Activated T-cell treated with anti-CD3 and anti-CD28 coated beads, Interleukin-2, amount 50 U/mL, for 72 hours (primary cell): Measurements from ENCODE around the gene ZBTB7B. TPM values are rescaled to one million over a fixed set of nuclear protein-coding genes. Genes with fewer than 3 reads are reported as not detected.

Source experiments
- ATAC-seq, 2 donors: fragments of 150-1000 bp; cut with Tn5 transposase; replicated peaks in 1 of 2; 2 replicates each; pipeline ENCODE4 v1.10.0; 2021; ENCODE audit warnings: moderate library complexity in 2 of 2, mild to moderate bottlenecking in 1 of 2
- DNase-seq, 2 donors: peaks; one replicate each; pipeline ENCODE4 v3.0.0; 2021 to 2022; ENCODE audit warnings: mixed read lengths in 1 of 2
- H3K27ac Mint-ChIP-seq: one replicate; pipeline ENCODE4 v1.8.0; 2022; ENCODE audit warnings: mild to moderate bottlenecking, moderate library complexity, mixed read lengths
- H3K27me3 Mint-ChIP-seq: one replicate; pipeline ENCODE4 v1.8.0; 2022; ENCODE audit warnings: low read depth, mixed read lengths
- H3K36me3 Mint-ChIP-seq, 2 donors: one replicate each; pipeline ENCODE4 v1.8.0; 2022; ENCODE audit warnings: mixed read lengths in 2 of 2, mild to moderate bottlenecking in 1 of 2; ENCODE audit not compliant: insufficient read depth in 2 of 2
- H3K4me1 Mint-ChIP-seq: one replicate; pipeline ENCODE4 v1.8.0; 2022; ENCODE audit warnings: low read depth, mixed read lengths
- H3K4me3 Mint-ChIP-seq, 2 donors: one replicate each; pipeline ENCODE4 v1.8.0; 2022; ENCODE audit warnings: mild to moderate bottlenecking in 2 of 2, mixed read lengths in 2 of 2, moderate library complexity in 2 of 2
- H3K9me3 Mint-ChIP-seq, 2 donors: one replicate each; pipeline ENCODE4 v1.8.0; 2022; ENCODE audit warnings: mixed read lengths in 2 of 2
- total RNA-seq, 2 donors: library from RNA; stranded (reverse); gene quantifications; one replicate each; pipeline ENCODE4 v1.2.3, GENCODE V29; 2022

ZBTB7B gene
- total RNA-seq, 2 donors from 2014 or later = 129 to 141 TPM

DNA sequence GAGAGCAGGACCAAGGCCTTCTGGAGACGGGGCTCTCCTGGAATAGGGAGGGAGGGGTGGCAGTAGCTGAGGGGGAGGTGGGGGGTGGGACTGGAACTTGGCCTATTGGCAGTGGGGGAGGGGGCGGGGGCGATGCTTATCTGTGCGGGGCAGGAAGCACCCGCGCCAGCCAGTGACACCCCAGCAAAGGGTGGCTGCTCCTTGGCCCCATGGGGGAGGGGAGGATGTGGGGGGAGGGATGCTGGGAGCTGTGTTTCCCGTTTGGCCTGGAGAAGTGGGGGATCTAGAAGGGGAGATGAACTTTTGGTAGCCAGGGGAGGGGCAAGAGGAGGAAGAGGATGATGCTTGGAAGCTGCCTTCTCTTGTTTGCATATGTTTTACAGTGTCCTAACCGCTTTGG, 11.0 kb downstream of the ZBTB7B start:
- Mint-ChIP-seq H3K4me3 (peak overlapping the region; percentile 70 to 71), H3K9me3 (no peaks in the 10 kb centered on the region), H3K27ac (peak overlapping the region; percentile 79), H3K36me3 (peaks cover 8 to 18% of the 10 kb centered on the region in 2 donors), H3K4me1 (peaks cover 68% of the 10 kb centered on the region), H3K27me3 (no peaks in the 10 kb centered on the region)
- DNase-seq (no peak), ATAC-seq (no peak)

DNA sequence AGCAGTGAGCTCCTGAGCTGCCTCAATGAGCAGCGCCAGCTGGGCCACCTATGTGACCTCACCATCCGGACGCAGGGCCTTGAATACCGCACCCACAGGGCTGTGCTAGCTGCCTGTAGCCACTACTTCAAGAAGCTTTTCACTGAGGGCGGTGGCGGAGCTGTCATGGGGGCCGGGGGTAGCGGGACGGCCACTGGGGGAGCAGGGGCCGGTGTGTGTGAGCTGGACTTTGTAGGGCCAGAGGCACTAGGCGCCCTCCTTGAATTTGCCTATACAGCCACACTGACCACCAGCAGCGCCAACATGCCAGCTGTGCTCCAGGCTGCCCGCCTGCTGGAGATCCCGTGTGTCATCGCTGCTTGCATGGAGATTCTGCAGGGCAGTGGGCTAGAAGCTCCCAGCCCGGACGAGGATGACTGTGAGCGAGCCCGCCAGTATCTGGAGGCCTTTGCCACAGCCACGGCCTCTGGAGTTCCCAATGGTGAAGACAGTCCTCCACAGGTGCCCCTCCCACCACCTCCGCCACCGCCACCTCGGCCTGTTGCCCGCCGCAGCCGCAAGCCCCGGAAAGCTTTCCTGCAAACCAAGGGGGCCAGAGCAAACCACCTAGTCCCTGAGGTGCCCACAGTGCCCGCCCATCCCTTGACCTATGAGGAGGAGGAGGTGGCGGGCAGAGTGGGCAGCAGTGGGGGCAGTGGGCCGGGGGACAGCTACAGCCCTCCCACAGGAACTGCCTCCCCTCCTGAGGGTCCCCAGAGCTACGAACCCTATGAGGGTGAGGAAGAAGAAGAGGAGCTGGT, 12.3 kb downstream of the ZBTB7B start:
- peaks cover 74% of the 10 kb centered on the region for H3K4me1 Mint-ChIP-seq
- no peak overlapping the region for H3K27ac Mint-ChIP-seq
- DNase-seq = no peak
- H3K4me3 Mint-ChIP-seq = no peak overlapping the region
- peaks cover 4 to 11% of the 10 kb centered on the region in 2 donors for H3K36me3 Mint-ChIP-seq
- no peaks in the 10 kb centered on the region for H3K9me3 Mint-ChIP-seq
- no peaks in the 10 kb centered on the region for H3K27me3 Mint-ChIP-seq
- ATAC-seq = no peak

- Mint-ChIP-seq H3K27ac (peak overlapping the region; percentile 3), H3K9me3 (no peaks in the 10 kb centered on the region), H3K36me3 (peaks cover 4 to 12% of the 10 kb centered on the region in 2 donors), H3K4me1 (peaks cover 72% of the 10 kb centered on the region), H3K4me3 (peak overlapping the region; percentile 45 to 67), H3K27me3 (no peaks in the 10 kb centered on the region)
- ATAC-seq = no peak
- no peak for DNase-seq
Observed at GRCh38 chr1:155015527-155016230, 13.1 kb downstream of the ZBTB7B start.

- no peak for DNase-seq
- peaks cover 67% of the 10 kb centered on the region for H3K4me1 Mint-ChIP-seq
- ATAC-seq = no peak
- peaks cover 4 to 12% of the 10 kb centered on the region in 2 donors for H3K36me3 Mint-ChIP-seq
- no peaks in the 10 kb centered on the region for H3K27me3 Mint-ChIP-seq
- no peaks in the 10 kb centered on the region for H3K9me3 Mint-ChIP-seq
- no peak overlapping the region for H3K27ac Mint-ChIP-seq
- H3K4me3 Mint-ChIP-seq = peak overlapping the region; percentile 45 to 67
Observed at GRCh38 chr1:155016231-155016831, 13.7 kb downstream of the ZBTB7B start.

- Mint-ChIP-seq H3K27ac (no peak overlapping the region), H3K4me3 (peak overlapping the region; percentile 50 to 67), H3K9me3 (no peaks in the 10 kb centered on the region), H3K27me3 (no peaks in the 10 kb centered on the region), H3K36me3 (peaks cover 4 to 12% of the 10 kb centered on the region in 2 donors), H3K4me1 (peaks cover 60% of the 10 kb centered on the region)
- ATAC-seq = peak; percentile 94
- peak; percentile 94 to 95 for DNase-seq
Observed at GRCh38 chr1:155017041-155017945, 14.7 kb downstream of the ZBTB7B start.

GRCh38 chr1:155017946-155018316, 15.3 kb downstream of the ZBTB7B start:
- Mint-ChIP-seq H3K4me1 (peaks cover 54% of the 10 kb centered on the region), H3K36me3 (peaks cover 3 to 10% of the 10 kb centered on the region in 2 donors), H3K27ac (no peak overlapping the region), H3K4me3 (peak overlapping the region; percentile 47 to 50), H3K27me3 (no peaks in the 10 kb centered on the region), H3K9me3 (no peaks in the 10 kb centered on the region)
- DNase-seq = no peak
- ATAC-seq = no peak

GRCh38 chr1:155018617-155019348, 16.2 kb downstream of the ZBTB7B start:
- H3K36me3 Mint-ChIP-seq = peaks cover 3 to 9% of the 10 kb centered on the region in 2 donors
- H3K27me3 Mint-ChIP-seq = no peaks in the 10 kb centered on the region
- H3K9me3 Mint-ChIP-seq = no peaks in the 10 kb centered on the region
- no peak overlapping the region for H3K4me3 Mint-ChIP-seq
- ATAC-seq (no peak), DNase-seq (no peak)
- no peak overlapping the region for H3K27ac Mint-ChIP-seq
- H3K4me1 Mint-ChIP-seq = peaks cover 46% of the 10 kb centered on the region

- Mint-ChIP-seq H3K9me3 (no peaks in the 10 kb centered on the region), H3K27me3 (no peaks in the 10 kb centered on the region), H3K36me3 (peaks cover 0 to 9% of the 10 kb centered on the region in 2 donors), H3K4me1 (peaks cover 37% of the 10 kb centered on the region), H3K27ac (peak overlapping the region; percentile 23), H3K4me3 (no peak overlapping the region)
- no peak for ATAC-seq
- DNase-seq = no peak
Observed at GRCh38 chr1:155019377-155020245, 17.0 kb downstream of the ZBTB7B start.

DNA sequence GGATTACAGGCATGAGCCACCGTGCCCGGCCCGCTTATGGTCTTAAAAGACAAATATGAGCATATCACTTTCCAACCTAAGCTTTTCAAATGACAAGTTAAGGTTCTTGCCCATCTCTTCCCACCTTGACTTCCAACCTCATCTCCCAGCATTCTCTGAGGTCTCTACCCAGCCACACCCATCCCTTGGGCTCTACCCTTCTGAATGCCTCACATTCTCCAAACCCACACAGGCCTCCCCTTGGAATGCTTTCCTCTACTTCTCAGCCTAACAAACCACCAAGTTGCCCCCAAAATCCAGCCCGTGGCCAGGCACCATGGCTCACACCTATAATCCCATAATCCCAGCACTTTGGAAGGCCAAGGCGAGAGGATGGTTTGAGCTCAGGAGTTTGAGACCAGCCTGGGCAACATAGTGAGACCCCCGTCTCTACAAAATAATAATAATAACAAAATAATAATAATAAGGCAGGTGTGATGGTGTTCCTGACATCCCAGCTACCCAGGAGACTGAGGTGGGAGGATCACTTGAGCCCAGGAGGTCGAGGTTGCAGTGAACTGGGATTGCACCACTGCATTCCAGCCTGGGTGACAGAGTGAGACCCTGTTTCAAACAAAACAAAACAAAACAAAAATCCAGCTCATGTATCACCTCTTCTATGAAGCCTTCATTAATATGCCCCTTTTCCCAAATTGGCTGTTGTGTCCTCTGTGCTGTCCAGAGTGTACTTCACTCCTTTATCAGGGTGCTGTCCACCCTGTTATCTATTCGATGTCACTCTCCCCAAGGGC, 19.7 kb downstream of the ZBTB7B start:
- Mint-ChIP-seq H3K4me3 (no peak overlapping the region), H3K9me3 (no peaks in the 10 kb centered on the region), H3K27ac (no peak overlapping the region), H3K36me3 (peaks cover 0 to 2% of the 10 kb centered on the region in 2 donors), H3K27me3 (no peaks in the 10 kb centered on the region), H3K4me1 (peaks cover 17% of the 10 kb centered on the region)
- no peak for DNase-seq
- no peak for ATAC-seq

GRCh38 chr1:155022927-155023236, 20.3 kb downstream of the ZBTB7B start:
- peaks cover 17% of the 10 kb centered on the region for H3K4me1 Mint-ChIP-seq
- H3K27me3 Mint-ChIP-seq = no peaks in the 10 kb centered on the region
- H3K36me3 Mint-ChIP-seq = peaks cover 0 to 2% of the 10 kb centered on the region in 2 donors
- H3K9me3 Mint-ChIP-seq = no peaks in the 10 kb centered on the region
- DNase-seq (no peak), ATAC-seq (peak in 1 of 2 donors; percentile 2)
- H3K27ac Mint-ChIP-seq = no peak overlapping the region
- H3K4me3 Mint-ChIP-seq = no peak overlapping the region

GRCh38 chr1:155023627-155024026, 21.0 kb downstream of the ZBTB7B start:
- peaks cover 17% of the 10 kb centered on the region for H3K4me1 Mint-ChIP-seq
- ATAC-seq (peak in 1 of 2 donors; percentile 23), DNase-seq (no peak)
- H3K9me3 Mint-ChIP-seq = no peaks in the 10 kb centered on the region
- H3K27ac Mint-ChIP-seq = peak overlapping the region; percentile 45
- H3K27me3 Mint-ChIP-seq = no peaks in the 10 kb centered on the region
- H3K36me3 Mint-ChIP-seq = peaks cover 0 to 2% of the 10 kb centered on the region in 2 donors
- no peak overlapping the region for H3K4me3 Mint-ChIP-seq
